NCI-H748 treated with DMSO at 0.1 percent for 48 hours (cell line): Measurements from ENCODE around the gene KRT15.

ENCODE experiments used
- DNase-seq: peaks from one replicate; lab custom pipeline; 2025; lab: John Stamatoyannopoulos, UW

Gene KRT15

DNA sequence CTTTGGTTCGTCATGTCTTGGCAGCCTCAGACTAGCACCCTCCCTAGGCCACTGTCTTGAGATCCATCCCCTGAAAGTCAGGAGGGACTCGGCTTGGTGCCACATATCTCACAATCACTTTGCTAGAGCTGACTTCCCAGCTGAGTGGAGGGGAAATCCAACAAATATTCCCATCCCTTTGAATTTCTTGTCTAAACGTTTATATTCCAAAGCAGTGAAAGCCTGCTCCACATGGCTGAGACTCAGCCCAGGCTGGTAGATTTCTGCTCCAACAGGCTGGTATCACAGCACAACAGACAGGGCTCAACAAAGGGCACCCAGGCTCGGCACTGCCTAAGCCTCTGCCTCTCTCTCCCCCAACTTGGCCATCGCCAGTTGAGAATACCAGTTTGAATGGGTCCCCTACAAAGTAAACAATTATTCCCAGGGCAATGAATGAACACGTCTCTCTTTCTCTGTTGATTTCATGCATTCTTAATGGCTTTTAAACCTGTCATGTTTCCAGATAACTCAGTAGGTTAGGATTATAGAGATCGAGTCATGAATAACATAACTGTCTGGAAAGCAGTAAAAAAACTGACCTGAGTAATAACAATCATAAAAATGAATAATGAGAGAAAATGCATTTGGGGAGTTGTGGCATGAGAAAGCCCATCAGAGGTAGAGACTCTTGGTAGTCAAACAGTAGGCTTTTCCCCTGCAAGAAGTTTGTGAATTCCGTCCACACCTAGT lies 14.3 kb downstream of the KRT15 start:
- DNase-seq, result no peak

DNA sequence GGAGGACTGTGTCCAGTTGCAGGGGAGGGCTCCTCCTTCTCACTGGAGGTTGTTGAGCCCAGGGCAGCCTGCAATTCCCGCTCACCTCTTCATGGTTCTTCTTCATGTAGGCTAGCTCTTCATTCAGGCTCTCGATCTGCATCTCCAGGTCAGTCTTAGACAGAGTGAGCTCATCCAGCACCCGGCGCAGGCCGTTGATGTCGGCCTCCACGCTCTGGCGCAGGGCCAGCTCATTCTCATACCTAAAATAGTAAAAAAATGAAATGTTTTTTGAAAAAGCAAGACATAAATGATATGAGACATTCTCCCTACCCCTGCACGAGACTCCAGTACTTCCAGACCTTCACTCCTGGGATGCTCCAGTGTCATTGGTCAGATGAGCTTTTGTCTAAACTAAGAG lies 15.5 kb downstream of the KRT15 start:
- no peak for DNase-seq

DNA sequence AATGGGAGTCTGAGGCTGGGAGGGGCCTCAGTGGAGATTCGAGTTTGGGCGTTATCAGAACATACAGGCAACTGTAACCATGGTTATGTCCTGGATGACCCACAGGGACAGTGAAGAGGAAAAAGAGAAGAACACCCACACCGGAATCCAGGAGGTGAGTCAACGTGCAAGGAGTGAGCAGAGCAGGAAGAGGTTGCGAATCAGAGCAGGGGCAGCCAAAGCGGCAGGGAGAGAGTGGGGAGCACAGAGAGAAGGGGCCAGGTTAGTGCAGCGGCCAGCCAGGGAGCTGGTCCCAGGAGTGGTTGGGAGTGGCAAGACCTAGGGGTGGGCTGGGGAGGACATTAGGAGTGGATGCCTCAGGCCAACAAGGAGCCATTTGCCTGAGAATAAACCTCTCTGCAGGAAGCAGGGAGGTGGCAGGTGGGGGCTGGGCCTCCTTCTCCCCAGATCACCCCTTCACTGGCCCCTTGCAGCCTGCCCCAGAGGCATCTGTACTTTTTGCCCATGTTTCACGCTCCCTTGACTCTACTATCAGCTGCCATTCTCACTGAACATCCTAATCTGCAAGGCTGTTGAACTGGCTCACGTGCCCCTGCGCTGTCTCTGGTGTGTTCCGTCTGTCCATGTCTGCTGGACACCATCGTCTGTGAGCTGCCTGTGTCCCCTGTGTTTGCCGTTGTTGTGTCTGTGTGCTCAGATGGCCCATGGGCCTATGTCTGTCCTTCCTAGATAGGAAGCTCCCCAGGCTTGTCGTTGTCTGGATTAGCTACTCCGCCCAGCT lies 18.4 kb downstream of the KRT15 start:
- no peak for DNase-seq

DNA sequence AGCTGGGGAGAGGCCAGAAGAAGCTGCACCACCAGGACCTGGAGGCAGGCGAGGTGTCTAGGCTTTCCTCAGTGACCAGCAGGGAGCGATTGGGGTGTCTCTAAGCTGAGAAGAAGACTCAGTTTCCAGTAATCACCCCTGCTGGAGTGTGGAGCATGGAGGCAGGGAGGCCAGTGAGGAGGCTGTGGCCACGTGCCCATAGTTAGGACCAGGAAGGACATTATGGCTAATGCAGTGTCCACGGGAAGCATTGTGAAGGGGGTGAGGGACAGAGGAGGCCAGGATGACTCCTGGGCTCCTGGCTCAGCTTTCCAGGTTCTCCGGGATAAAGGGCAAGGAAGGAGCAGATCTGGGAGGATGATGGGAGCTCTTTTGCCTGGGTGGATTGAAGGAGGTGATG lies 19.0 kb downstream of the KRT15 start:
- DNase-seq, result no peak

DNA sequence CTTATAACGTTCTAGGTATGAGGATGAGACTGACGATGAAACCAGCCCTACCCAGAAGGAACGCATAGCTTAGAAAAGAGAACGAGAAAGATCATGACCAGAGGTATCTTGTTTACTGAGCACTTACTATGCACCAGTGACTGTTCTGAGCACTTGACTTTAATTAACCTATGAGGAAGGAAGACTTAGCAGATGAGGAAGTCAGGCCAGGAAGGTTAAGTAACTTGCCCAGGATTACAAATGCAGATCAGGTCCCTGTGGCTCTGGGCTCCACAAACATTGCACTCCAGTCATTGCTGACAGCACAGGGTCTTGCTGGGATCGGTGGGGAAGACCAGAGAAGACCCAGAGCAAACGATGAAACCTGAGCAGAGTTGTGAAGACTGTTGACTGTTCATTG lies 20.4 kb downstream of the KRT15 start:
- no peak for DNase-seq

DNA sequence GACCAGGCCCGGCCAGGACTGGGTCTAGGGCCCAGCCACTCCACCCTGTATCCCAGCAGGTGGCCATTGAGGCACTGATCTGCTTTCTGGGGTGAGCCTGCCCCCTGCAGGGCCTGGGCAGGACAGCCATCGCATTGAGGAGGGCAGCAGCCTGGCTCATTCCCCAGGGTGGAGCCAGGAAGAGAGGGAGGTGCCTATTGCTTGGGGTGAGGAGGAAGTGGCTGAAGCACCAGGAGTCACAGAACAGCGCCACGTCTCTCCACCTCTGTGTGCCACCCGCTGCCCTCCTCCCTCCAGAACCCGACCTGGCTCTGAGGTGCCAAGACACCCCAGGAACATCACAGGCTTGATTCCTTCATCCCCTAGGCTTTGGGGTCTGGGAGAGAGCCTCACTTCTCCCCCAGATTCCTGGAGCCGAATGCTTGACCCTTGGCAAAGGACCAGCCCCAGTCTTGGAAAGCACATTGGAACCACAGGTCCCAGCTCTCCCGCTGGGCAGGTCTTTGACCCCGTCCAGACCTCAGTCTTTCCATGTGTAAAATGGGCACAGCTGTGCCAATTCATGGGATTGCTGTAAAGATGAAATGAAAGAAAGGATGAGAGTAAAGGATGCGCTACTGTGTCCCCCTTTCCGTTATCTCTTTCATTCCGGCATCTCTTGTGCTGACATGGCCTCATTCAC lies 21.7 kb downstream of the KRT15 start:
- DNase-seq, result no peak

DNA sequence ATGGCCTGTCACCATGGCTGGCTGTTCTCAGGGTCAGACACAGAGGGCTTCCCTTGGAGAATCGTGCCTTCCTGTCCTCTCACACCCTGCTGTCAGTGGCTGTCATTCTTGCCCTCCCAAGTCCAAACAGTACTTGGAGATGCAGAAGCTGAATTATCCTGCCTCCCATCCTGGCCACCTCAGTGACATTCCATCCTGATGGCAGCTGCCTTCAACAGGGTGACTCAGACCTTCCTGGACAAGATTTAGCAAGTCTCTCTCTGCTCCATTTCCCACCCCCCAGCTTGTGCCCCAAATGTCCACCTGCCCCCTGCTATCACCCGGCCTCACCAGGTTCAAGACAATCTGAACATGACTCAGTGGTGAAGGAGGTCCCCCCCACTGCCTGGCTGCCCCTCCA lies 24.2 kb downstream of the KRT15 start:
- no peak for DNase-seq

DNA sequence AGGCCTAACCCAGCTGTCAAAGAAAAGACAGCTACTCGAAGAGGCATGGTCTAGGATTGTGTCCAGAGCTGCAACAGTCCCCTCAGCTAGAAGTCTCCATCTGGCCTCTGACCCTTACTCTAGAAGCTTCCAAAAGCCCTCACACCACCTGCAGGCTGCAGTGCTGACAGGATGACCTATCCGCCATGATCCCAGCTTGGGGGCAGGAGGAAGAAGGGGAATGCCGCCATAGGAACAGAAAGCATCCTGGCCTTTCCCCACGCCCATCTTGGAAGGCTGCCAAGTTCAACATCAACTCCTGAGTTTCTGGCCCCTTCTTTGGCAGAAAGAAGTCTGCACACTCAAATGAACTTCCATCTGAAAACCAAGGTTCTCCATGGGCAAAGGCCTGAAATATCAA lies 25.9 kb downstream of the KRT15 start:
- DNase-seq, result peak; percentile 69

DNA sequence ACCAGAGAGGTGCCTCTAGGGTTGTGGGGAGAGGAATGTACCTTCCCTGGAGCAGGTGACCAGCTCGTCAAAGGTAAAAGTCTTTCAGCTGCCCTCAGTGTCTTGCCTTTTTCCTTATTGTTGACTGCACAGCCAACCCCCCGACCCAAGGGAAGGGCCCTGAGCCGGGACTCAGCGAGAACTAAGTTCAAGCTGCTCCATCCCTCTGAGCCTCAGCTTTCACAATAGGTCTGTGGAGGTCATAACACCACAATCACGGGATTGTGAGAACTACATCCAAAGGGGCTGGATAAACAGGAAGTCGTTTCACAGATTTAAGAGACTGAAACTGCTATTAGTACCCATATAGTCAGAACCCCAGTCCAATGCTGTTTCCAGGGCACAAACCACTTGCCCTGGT lies 26.3 kb downstream of the KRT15 start:
- no peak for DNase-seq

DNA sequence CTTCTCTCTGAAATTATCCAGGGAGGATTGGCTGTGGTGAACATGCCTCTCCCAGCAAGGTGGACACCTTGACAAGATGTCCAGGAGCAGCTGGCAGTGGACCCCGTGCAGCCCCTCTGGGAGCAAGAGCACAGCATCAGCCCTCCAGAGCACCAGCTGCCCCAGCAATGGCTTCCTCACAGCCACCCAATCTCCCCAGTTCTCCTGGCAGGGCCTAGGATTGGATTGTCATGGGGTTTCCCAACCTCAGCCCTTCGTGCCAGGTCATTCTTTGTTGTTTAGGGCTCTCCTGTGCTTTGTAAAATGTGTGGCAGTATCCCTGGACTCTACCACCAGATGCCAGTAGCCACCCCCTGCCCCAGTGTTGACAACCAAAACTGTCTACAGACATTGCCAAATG lies 27.2 kb downstream of the KRT15 start:
- no peak for DNase-seq

DNA sequence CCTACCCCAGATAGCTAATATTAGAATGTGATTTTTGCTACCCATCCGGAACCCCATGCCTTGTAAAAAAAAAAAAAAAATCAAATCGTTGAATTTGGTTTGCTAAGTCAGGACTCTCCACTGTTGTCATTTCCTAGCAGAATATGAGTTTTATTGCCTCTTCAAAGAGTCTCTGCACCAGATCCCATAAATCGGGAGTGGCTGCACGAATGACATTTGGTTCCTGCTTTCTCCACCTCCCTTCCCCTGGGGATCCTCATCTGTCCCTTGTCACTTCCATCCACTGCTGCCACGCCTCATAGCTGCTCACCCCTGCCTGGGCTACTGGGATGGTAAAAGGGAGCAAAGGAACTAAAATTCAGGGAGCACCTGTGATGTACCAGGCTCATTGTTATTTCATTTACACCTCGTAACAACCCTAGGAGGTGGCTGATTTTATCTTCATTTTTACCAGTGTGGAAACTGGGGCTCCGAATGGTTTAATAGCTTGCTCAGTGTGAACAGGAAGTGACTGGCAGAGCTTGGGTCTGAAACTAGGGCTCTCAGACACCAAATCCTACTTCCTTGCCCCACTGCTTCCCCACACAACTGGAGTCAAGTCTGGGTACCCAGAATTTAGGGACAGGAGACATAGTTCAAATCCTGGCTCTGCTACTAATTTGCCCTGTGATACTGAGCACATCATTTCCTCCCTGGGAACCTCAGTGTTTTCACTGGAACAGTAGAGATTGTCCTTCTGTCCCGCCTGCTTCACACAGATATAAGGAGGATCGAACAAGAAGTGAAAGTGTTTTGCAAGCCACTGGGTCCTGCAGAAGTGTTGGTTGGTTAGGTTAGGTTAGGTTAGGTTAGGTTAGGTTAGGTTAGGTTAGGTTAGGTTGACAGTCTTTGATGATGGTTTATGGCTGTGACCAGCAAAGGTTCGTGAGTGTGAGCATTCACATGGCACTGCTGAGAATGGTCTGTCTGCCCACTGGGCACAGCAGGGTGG lies 28.4 kb downstream of the KRT15 start:
- DNase-seq, result no peak

DNA sequence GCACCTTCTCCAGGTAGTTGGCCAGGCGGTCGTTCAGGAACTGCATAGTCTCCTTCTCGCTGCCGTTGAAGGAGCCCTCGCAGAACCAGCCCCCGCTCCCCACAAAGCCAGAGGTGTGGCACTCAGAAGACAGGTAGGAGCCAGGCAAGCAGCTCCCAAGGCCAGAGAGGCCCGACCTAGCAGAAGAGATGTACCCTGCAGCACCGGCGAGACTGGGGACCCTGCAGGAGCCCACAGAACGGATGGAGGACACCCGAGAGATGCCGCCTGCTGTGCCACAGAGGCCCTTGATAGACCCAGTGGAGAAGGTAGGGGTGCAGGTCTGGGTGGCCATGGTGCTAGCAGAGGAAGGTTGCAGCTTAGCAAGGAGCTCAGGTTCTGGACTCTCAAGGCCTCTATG lies 29.2 kb downstream of the KRT15 start, which contains the start of gene KRT36:
KRT36 (minus strand) TSS at position 380 of the 400 bp plus-strand sequence; CDS start at position 334, 46 bp downstream.
- DNase-seq, result no peak

DNA sequence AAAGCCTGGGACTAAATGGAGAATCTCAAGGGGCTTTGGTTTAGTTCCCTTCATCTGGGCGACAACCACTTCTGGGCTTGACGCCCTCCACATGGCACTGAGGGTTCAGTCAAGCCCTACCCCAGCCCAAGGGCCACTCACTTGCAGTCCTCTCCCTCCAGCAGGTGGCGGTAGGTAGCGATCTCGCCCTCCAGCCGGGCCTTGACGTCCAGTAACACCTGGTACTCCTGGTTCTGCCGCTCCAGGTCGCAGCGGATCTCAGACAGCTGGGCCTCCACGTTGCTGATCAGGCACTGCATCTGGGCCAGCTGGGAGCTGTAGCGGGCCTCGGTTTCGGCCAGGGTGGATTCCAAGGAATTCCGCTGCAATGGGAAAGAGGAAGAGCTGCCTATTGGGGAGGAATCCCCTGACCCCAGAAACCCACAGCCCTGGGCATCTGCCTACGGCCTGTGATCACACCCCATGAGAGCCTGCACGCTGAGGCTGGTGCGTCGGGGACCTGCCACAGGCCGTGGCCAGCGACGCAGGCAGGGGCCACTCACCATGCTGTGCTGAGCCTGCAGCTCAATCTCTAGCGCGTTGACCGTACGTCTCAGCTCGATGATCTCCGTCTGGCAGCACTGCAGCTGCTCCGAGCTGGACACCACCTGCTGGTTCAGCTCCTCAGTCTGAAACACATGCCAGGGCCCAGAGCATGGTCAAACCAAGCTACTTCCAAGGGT lies 31.7 kb downstream of the KRT15 start:
- DNase-seq, result no peak

DNA sequence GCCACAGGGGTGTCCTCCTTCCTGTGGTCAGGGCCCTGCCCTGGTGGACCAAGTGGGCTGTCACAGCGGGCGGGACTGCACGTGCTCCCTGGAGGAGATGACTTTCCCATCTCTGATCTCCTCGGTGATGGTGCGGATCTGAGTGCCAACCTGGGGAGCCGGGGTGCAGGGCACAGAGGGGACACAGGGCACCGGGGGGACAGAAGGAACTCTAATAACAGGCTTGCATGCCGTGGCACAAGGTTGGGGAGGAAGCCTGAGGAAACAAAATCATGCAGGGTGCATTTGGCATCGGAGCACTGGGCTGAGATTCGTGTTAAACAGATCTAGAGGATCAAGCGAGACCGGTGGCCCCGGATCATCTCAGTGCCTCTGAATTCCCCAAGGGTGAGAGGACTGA lies 32.4 kb downstream of the KRT15 start:
- DNase-seq, result no peak

DNA sequence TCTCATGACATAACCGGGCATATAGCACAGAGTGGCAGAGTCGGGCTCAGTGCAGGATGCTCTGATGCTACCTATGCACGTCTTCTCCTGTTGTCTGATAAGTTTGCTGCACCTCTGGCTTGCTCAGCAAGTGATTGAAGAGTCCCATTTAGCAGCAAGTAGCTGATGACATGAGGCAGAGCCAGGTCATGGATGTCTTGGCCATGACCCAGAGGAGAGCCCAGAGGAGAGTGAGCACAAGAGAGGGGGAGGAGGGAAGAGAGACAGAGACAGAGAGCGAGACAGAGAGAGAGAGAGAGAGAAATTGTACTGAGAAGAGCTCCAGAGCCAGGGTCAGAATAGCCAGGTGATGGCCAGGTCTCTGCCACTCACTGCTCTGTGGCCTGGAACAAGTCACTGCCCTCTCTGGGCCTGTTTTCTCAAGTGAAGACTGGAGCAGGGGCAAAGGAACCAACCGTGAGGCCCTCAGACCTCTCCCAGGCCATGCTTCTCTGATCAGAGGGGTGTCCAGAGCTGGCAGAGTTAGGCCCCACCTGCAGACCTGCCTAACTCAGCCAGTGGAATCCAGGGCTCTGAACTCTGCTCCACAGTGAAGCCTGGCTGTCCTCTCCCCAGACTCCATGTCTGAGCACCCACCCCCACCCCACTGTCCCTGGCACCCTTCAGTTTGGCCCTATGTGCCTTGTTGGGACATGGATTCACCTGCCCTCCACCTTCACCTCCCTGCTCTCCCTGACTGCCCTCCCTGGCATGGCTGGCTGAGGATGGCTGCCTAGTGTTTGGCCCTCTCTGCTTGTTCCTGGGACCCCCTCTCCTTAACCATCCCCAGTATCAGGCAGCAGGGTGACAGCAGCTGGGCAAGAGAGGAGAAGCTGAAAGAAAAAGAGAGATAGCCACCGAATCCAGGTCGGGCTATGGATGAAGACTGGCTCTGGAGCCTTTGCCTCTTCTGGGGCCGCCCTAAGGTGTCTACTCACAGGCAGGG lies 33.5 kb downstream of the KRT15 start:
- no peak for DNase-seq

DNA sequence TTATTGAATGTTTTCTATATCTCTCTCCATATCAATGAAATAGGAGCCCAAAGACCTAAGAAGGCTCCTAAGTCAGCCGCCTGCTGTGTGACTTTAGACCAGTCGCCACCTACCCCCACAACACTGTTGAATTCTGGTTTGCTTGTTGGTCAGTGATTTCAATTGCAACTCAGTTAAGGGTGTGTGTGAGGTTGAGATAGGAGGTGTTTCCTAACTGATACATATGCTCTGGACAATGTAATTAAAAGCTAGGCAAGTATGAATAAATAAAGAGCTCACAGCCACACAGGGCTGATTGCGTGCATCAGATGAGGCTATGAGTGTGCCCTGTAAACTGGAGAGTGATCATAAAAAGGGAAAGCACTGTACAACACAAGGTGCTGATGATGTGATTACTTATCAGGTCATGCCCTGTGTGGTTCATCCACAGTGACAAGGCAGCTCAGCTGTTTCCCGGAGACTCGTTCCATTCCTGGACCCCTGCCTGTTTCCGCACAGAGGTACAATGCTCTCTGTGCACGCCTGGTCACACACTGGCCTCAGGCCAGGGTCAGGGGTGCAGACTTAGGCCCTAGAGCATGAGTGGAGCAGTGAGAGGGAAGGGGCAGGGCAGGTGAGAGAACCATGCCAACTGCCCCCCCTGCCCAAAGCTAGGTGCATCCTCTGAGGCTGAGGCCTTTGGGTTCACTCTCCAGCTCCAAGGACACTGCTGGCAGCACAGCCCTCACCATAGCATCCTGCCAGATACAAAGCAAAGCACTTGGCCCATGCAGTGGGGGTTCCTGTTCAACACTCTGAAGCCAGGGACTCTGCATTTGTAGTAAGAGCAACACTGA lies 34.5 kb downstream of the KRT15 start:
- no peak for DNase-seq

DNA sequence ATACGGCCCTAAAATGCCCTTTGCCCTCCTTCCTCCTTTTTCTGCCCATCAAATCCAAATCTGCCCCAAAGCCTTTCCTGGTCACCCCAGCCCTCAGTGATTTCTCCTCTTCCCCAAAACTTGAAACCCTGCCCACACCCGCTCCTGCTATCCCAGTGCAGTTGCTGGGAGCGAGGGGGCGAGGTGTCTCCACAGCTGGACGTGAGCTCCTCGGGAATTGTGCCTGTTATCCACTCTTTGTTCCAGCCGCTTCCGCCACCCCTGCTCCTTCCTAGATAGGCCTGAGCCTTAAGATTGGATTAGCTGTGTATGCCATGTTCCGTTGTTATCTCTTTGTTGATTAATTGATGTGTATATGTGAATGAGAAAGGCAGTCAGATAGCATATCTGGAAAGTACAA lies 35.2 kb downstream of the KRT15 start:
- DNase-seq, result no peak

DNA sequence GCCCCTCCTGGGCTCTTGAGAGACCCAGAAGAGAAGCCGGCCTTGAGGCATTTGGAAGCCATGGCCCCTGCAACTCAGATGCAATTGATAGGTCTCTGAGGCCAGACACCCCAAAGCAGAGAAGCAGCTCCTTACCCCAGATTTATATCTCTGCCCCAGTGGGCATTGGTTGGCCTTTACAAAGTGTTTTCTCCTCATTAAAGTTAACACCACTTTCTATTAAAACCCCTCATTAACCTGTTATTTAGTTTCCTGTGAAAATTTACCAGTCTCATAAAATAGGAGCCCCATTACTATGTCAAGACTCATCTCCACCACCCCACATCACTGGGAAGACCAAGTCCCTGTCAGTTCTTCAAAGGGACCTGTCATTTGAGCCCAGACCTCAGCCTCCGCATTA lies 37.7 kb downstream of the KRT15 start, which contains the start of gene KRT35:
KRT35 (minus strand) TSS at position 116 of the 400 bp plus-strand sequence; CDS start at position 62, 54 bp downstream.
- DNase-seq, result no peak

DNA sequence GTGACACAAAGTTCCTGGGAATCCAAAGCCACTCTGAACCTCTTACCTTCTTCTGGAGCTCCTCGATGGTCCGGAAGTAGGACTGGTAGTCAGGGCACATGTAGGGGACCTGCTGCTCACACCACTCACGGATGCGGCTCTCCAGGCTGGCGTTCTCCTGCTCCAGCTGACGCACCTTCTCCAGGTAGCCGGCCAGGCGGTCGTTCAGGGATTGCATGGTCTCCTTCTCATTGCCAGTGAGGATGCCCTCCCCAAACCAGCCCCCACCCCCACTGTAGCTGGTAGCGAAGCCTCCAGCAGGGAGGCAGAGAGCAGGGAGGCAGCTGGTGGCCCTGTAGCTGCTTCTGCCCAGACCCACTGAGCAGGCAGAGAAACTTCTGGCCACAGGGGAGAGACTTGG lies 38.1 kb downstream of the KRT15 start:
- no peak for DNase-seq
